PC-3 (cell line): ENCODE measurements around the gene RSPRY1. TPM values are rescaled to one million over a fixed set of nuclear protein-coding genes. Genes with fewer than 3 reads are reported as not detected.

Source experiments
- ATAC-seq: fragments of 200-7000 bp; cut with Tn5 transposase; 2 replicates; pipeline ENCODE4 v1.9.1; 2020; ENCODE audit warnings: mild to moderate bottlenecking, moderate library complexity
- BruUV-seq: library from RNA; stranded (reverse); fragments of 400-500 nt; replicated peaks from 2 replicates; lab custom pipeline; 2021; lab: Mats Ljungman, UMichigan
- CTCF ChIA-PET: fragments of 300-600 bp; sonication (Branson Sonifier 250); formaldehyde crosslinking; loops from one replicate; lab custom pipeline; 2022; ENCODE audit warnings: antibody characterized with exemption; lab: Charles Lee
- POLR2A ChIA-PET: fragments of 300-600 bp; sonication (Branson Sonifier 250); formaldehyde crosslinking; loops from one replicate; lab custom pipeline; 2022; ENCODE audit warnings: antibody characterized with exemption; ENCODE audit not compliant: unreplicated experiment; lab: Charles Lee
- DNase-seq: peaks from one replicate; pipeline ENCODE4 v3.0.0-alpha.2; 2015
- H2AFZ ChIP-seq: fragments of 300-600 bp; sonication (generic); 2 replicates; pipeline ENCODE4 v1.6.0; 2016; ENCODE audit warnings: antibody characterized with exemption, low read length
- H3F3A ChIP-seq: fragments of 300-600 bp; sonication (generic); one replicate; pipeline ENCODE4 v1.6.0; 2017; ENCODE audit warnings: antibody characterized with exemption, low read length, control low read depth, mild to moderate bottlenecking; ENCODE audit not compliant: unreplicated experiment
- H3K27ac ChIP-seq: fragments of 300-600 bp; sonication (generic); 2 replicates; pipeline ENCODE4 v1.5.1; 2016; ENCODE audit warnings: mild to moderate bottlenecking, low read length
- H3K27me3 ChIP-seq: fragments of 300-600 bp; sonication (generic); 2 replicates; pipeline ENCODE4 v1.6.1; 2016; ENCODE audit warnings: low read length, mixed read lengths
- H3K36me3 ChIP-seq: fragments of 300-600 bp; sonication (generic); 2 replicates; pipeline ENCODE4 v1.6.1; 2016; ENCODE audit warnings: low read depth, mixed run types, low read length, mixed read lengths
- H3K4me1 ChIP-seq: fragments of 300-600 bp; sonication (generic); 2 replicates; pipeline ENCODE4 v1.5.1; 2016; ENCODE audit warnings: low read length; ENCODE audit not compliant: insufficient read depth
- H3K4me2 ChIP-seq: fragments of 300-600 bp; sonication (generic); 2 replicates; pipeline ENCODE4 v1.6.0; 2016; ENCODE audit warnings: low read length
- H3K4me3 ChIP-seq: fragments of 300-600 bp; sonication (generic); 2 replicates; pipeline ENCODE4 v1.5.1; 2016; ENCODE audit warnings: mild to moderate bottlenecking, low read length, mixed read lengths
- H3K79me2 ChIP-seq: fragments of 300-600 bp; sonication (generic); 2 replicates; pipeline ENCODE4 v1.6.1; 2017; ENCODE audit warnings: low read length, mixed read lengths
- H3K9ac ChIP-seq: fragments of 300-600 bp; sonication (generic); 2 replicates; pipeline ENCODE4 v1.6.0; 2016; ENCODE audit warnings: mild to moderate bottlenecking, low read length
- H3K9me2 ChIP-seq: fragments of 300-600 bp; sonication (generic); replicated peaks from 2 replicates; pipeline ENCODE4 v1.6.1; 2016; ENCODE audit warnings: mixed run types, low read length, mixed read lengths
- H3K9me3 ChIP-seq: fragments of 300-600 bp; sonication (generic); 2 replicates; pipeline ENCODE4 v1.6.1; 2016; ENCODE audit warnings: low read length, mixed read lengths
- H4K20me1 ChIP-seq: fragments of 300-600 bp; sonication (generic); 2 replicates; pipeline ENCODE4 v1.6.1; 2016; ENCODE audit warnings: low read length, mixed read lengths
- EZH2 ChIP-seq: fragments of 300-600 bp; sonication (generic); IDR thresholded peaks from one replicate; pipeline ENCODE4 v1.6.1; 2017; ENCODE audit warnings: antibody characterized with exemption, mild to moderate bottlenecking, low read length; ENCODE audit not compliant: unreplicated experiment
- EZH2phosphoT487 ChIP-seq: fragments of 300-600 bp; sonication (generic); IDR thresholded peaks from 2 replicates; pipeline ENCODE4 v1.6.1; 2018; ENCODE audit warnings: mild to moderate bottlenecking, antibody characterized with exemption, low read length, borderline replicate concordance
- intact Hi-C: fragments of 100-400 bp; cut with micrococcal nuclease; formaldehyde crosslinking; loops from 2 replicates; pipeline ENCODE4 v1.9.0; 2023
- total RNA-seq: library from RNA; depleted of rRNA; stranded (reverse); fragments of >200 nt; gene quantifications from 2 replicates; pipeline ENCODE4 v1.2.3, GENCODE V29; 2014
- TF ChIP-seq, protein P1 (sequence below): fragments of 300-600 bp; sonication (generic); conservative IDR thresholded peaks from 2 replicates; pipeline ENCODE4 v1.5.1; 2017; ENCODE audit warnings: antibody characterized with exemption, low read depth, mild to moderate bottlenecking, low read length

The RSPRY1 gene
- total RNA-seq, 1 experiment from 2014 or later = 17.5 TPM

DNA sequence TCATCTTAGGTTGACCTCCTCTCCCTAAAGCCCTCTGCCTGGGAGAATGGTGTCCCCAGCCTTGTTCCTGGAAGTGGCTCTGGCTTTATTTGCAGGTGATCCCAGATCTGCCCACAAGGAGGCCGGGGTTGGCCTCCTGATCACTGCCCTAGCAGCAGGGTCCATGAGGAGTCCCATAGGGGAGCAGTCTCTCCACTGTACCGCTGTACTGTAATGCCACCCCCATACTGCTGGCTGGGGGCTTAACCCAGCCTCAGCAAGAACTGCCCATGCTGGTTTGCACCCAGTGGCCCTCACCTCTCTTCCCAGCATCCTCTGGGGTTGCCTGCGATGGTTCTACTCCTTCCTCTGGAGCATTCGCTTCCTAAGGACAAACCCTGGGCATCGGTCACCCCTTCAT, 39.4 kb upstream of the RSPRY1 start:
- H3K9ac ChIP-seq = no peak overlapping the region
- H3K79me2 ChIP-seq = no peaks in the 10 kb centered on the region
- no peaks in the 10 kb centered on the region for H4K20me1 ChIP-seq
- H3K4me1 ChIP-seq = no peaks in the 10 kb centered on the region
- no peak overlapping the region for H3K4me3 ChIP-seq
- DNase-seq (peak; percentile 33), ATAC-seq (peak; percentile 61)
- no peaks in the 10 kb centered on the region for H3K9me2 ChIP-seq
- H3K9me3 ChIP-seq = no peaks in the 10 kb centered on the region
- CTCF ChIA-PET = no interaction called here
- H3K4me2 ChIP-seq = no peak overlapping the region
- intact Hi-C loops = no loop called here
- TF ChIP-seq EZH2 (no peak), EZH2phosphoT487 (no peak)
- TF ChIP-seq, protein P1, sequence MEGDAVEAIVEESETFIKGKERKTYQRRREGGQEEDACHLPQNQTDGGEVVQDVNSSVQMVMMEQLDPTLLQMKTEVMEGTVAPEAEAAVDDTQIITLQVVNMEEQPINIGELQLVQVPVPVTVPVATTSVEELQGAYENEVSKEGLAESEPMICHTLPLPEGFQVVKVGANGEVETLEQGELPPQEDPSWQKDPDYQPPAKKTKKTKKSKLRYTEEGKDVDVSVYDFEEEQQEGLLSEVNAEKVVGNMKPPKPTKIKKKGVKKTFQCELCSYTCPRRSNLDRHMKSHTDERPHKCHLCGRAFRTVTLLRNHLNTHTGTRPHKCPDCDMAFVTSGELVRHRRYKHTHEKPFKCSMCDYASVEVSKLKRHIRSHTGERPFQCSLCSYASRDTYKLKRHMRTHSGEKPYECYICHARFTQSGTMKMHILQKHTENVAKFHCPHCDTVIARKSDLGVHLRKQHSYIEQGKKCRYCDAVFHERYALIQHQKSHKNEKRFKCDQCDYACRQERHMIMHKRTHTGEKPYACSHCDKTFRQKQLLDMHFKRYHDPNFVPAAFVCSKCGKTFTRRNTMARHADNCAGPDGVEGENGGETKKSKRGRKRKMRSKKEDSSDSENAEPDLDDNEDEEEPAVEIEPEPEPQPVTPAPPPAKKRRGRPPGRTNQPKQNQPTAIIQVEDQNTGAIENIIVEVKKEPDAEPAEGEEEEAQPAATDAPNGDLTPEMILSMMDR = peak; percentile 36; the same call in 1 of the 2 replicates
- H3F3A ChIP-seq = no peaks in the 10 kb centered on the region
- no peaks in the 10 kb centered on the region for H3K27me3 ChIP-seq
- no TSS peak for BruUV-seq
- H3K27ac ChIP-seq = no peak overlapping the region
- POLR2A ChIA-PET = no interaction called here
- no peak overlapping the region for H2AFZ ChIP-seq
- H3K36me3 ChIP-seq = no peaks in the 10 kb centered on the region

DNA sequence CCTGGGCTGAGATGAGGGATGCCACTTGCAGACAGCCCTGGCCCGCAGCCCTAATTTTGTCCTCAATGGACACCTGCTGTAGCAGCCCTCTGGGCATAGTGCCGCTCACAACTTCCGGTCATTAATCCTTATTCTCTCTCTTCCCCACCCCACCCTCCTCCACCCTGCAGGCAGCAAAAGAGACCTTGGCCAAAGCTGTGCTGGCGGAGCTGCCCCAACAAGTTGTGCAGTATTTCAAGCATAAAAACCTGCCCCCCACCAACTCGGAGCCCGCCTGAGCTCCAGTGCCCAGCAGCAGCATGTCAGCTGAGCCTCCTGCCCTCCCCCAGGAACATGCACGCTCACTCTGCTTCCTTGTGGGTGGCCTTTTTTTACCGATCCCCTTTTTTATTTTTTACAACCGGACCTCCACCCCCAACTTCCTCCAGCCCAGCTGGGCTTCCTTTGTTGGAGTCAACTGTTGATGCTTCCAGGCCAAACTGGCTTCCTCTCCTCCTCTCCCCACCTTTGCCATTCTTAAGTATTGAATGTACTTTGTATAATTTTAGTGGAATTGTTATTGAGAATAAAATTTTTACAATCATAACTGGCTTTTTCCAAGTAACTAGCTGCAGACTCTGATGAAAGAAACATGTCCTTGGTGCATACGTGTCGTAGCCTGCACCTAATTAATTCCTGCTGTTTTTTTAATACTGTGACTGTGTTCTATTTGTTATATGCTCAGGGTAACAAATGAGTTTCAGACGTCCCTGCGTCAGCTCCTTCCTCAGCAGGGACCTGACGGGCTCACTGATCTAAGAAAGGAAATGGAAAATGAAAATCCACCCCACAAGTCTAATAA, 38.5 kb upstream of the RSPRY1 start:
- no TSS peak for BruUV-seq
- H3K4me3 ChIP-seq = no peak overlapping the region
- intact Hi-C loops = no loop called here
- no peaks in the 10 kb centered on the region for H3K36me3 ChIP-seq
- POLR2A ChIA-PET = interaction anchor here (0.6 kb wide), 2 partner anchors 275 to 1661 kb away, joined by 4 read pairs; no protein-coding TSS in a partner anchor
- no peaks in the 10 kb centered on the region for H4K20me1 ChIP-seq
- no peak for DNase-seq
- no peaks in the 10 kb centered on the region for H3K27me3 ChIP-seq
- no peaks in the 10 kb centered on the region for H3K79me2 ChIP-seq
- H3K9me2 ChIP-seq = no peaks in the 10 kb centered on the region
- no peaks in the 10 kb centered on the region for H3K9me3 ChIP-seq
- no peaks in the 10 kb centered on the region for H3F3A ChIP-seq
- H3K4me1 ChIP-seq = no peaks in the 10 kb centered on the region
- no peak overlapping the region for H2AFZ ChIP-seq
- H3K9ac ChIP-seq = no peak overlapping the region
- no peak; the same call in 1 of the 2 replicates for ATAC-seq
- no peak overlapping the region for H3K27ac ChIP-seq
- CTCF ChIA-PET = no interaction called here
- no peak overlapping the region for H3K4me2 ChIP-seq
- TF ChIP-seq EZH2phosphoT487 = no peak
- TF ChIP-seq, protein P1 = no peak
- TF ChIP-seq EZH2 = no peak

DNA sequence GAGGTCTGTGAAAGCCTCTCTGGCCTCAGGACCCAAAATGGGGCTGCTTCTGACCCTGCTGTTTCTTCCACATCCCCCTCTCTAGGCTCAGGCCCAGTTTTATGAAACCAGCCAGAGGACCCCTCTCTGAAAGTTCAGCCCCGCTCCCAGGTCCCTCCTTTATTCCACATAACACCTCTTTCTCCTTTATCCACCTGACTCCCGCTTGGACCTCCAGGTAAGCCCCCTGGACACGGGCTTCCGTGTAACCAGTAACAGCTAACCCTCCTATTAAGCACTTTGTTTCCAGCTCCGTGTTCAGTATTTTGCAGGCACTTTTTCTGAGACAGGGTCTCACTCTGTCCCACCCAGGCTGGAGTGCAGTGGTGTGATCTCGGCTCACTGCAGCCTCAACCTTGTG, 37.6 kb upstream of the RSPRY1 start:
- TF ChIP-seq, protein P1 = no peak
- TF ChIP-seq EZH2phosphoT487 (no peak), EZH2 (no peak)
- H3K36me3 ChIP-seq = no peaks in the 10 kb centered on the region
- H3K9me2 ChIP-seq = no peaks in the 10 kb centered on the region
- POLR2A ChIA-PET = interaction anchor here (0.6 kb wide), 1 partner anchor 1660 kb away, joined by 4 read pairs; no protein-coding TSS in a partner anchor
- no peak overlapping the region for H2AFZ ChIP-seq
- intact Hi-C loops = no loop called here
- no TSS peak for BruUV-seq
- no peak overlapping the region for H3K27ac ChIP-seq
- no peak overlapping the region for H3K4me2 ChIP-seq
- no peak overlapping the region for H3K9ac ChIP-seq
- CTCF ChIA-PET = no interaction called here
- H3F3A ChIP-seq = no peaks in the 10 kb centered on the region
- H3K9me3 ChIP-seq = no peaks in the 10 kb centered on the region
- H4K20me1 ChIP-seq = no peaks in the 10 kb centered on the region
- no peaks in the 10 kb centered on the region for H3K4me1 ChIP-seq
- H3K79me2 ChIP-seq = no peaks in the 10 kb centered on the region
- DNase-seq = no peak
- no peak for ATAC-seq
- no peaks in the 10 kb centered on the region for H3K27me3 ChIP-seq
- H3K4me3 ChIP-seq = no peak overlapping the region
